ENCODE results near the gene CHD5. TPM values are rescaled to one million over a fixed set of nuclear protein-coding genes. Genes with fewer than 3 reads are reported as not detected.

CHD5 gene
- total RNA-seq, 2 donors from 2014 or later: 0.07 to 2.0 TPM

DNA sequence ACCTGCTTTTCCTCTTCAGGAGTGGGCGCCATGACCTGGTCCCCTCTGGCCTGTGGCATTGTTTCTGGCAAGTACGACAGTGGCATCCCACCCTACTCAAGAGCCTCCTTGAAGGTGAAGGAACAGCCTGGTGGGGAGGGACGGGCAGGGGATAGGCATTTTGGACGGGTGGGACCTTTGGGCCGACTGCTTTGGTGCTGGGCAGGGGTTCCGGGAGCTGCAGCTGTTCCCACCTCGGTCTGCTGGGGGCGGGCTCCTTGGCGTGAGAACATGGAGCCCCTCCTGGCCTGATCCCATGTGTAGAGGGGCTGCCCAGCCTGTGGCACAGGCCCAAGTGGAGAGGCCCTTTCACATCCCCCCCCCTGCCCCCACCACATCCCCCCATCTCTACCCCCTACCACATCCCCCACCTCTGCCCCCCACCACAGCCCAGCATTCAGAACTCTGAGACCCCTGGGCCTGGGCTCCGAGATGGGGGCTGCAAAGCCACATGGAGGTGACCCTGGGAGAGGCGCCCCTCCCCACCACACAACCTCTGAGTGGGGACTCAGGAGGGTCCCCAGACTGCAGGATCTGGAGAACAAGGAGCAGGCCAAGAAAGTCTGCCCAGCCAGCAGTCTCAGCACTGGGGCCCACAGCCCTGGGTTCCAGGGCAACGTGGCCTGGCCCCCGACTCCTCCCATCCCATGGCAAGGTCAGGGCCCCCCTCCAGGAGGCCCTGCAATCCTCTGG, 84.4 kb downstream of the CHD5 start:
- no peaks in the 10 kb centered on the region for H3K27me3 ChIP-seq
- H3K36me3 ChIP-seq: no peaks in the 10 kb centered on the region
- no peak overlapping the region for H3K4me3 ChIP-seq
- no peak for DNase-seq (ENCODE audit: low spot score)
- H3K4me1 ChIP-seq: no peaks in the 10 kb centered on the region
- no peak for TF ChIP-seq CTCF (IDR thresholded peaks at IDR 0.05)
- no peaks in the 10 kb centered on the region for H3K9me3 ChIP-seq
- no peak overlapping the region for H3K27ac ChIP-seq

GRCh38 chr1:6094801-6095505, 85.2 kb downstream of the CHD5 start:
- Histone ChIP-seq H3K27me3 (no peaks in the 10 kb centered on the region), H3K4me3 (no peak overlapping the region), H3K36me3 (no peaks in the 10 kb centered on the region), H3K27ac (no peak overlapping the region), H3K4me1 (no peaks in the 10 kb centered on the region), H3K9me3 (no peaks in the 10 kb centered on the region)
- no peak for TF ChIP-seq CTCF (IDR thresholded peaks at IDR 0.05)
- no peak for DNase-seq (ENCODE audit: low spot score)

DNA sequence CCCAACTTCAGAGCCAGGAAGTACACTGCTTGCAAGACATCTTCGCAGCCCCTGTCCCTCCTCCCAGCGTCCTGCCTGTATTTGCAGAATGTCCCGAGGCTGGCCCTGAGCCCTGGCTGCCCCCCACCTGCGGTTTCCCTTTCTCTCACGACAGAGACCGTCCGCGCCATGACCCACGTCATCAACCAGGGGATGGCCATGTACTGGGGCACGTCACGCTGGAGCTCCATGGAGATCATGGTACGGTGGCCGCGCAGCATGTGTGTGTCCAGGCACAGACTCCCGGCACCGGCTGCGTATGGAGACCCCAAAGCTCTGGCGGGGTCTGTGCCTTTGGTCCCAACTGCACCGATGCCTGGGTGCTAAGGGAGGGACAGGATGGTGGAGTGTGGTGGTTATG, 85.9 kb downstream of the CHD5 start:
- Histone ChIP-seq H3K27me3 (no peaks in the 10 kb centered on the region), H3K4me3 (no peak overlapping the region), H3K27ac (no peak overlapping the region), H3K9me3 (no peaks in the 10 kb centered on the region), H3K36me3 (no peaks in the 10 kb centered on the region), H3K4me1 (no peaks in the 10 kb centered on the region)
- DNase-seq (ENCODE audit: low spot score): no peak
- TF ChIP-seq CTCF (IDR thresholded peaks at IDR 0.05): no peak

GRCh38 chr1:6093611-6094010, 86.5 kb downstream of the CHD5 start:
- TF ChIP-seq CTCF (IDR thresholded peaks at IDR 0.05): no peak
- Histone ChIP-seq H3K4me1 (no peaks in the 10 kb centered on the region), H3K27me3 (no peaks in the 10 kb centered on the region), H3K9me3 (no peaks in the 10 kb centered on the region), H3K27ac (no peak overlapping the region), H3K4me3 (no peak overlapping the region), H3K36me3 (no peaks in the 10 kb centered on the region)
- DNase-seq (ENCODE audit: low spot score): no peak

DNA sequence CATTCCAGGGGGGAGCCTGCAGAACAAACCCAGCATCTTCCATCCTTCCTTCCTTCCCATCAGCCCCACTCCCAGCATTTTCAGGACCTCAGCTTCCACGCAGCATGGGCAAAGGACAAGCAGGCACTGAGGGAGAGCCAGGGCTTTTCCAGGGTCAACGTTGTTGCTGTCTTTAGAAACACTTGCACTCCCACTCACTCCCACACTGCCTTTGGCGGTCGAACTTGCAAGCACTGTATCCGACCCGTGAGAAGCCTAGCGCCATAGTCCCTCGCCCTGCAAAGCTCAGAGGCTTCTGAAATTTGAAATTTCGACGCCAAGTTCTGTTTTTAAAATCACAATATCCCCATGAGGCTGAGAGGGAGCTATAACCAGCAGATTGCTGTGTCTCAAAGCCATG, 87.0 kb downstream of the CHD5 start:
- no peak for DNase-seq (ENCODE audit: low spot score)
- no peaks in the 10 kb centered on the region for H3K36me3 ChIP-seq

More for the DNA sequence above, 87.0 kb downstream of the CHD5 start:
- Histone ChIP-seq H3K27me3 (no peaks in the 10 kb centered on the region), H3K9me3 (no peaks in the 10 kb centered on the region), H3K27ac (no peak overlapping the region), H3K4me1 (no peaks in the 10 kb centered on the region), H3K4me3 (no peak overlapping the region)
- no peak for TF ChIP-seq CTCF (IDR thresholded peaks at IDR 0.05)

All from right atrium auricular region (tissue), 2 donors.